Muscle layer of duodenum (tissue), 2 donors: ENCODE data around the gene BRSK2.

Experiments
- H3K27ac ChIP-seq: one replicate; pipeline ENCODE4 v1.7.0; 2013; ENCODE audit warnings: mild to moderate bottlenecking, low read length
- H3K27me3 ChIP-seq: one replicate; pipeline ENCODE4 v1.7.0; 2013; ENCODE audit warnings: low read depth, mild to moderate bottlenecking, control low read depth, low read length
- H3K36me3 ChIP-seq, 2 donors: one replicate each; pipeline ENCODE4 v1.7.0; 2013; ENCODE audit warnings: low read length in 2 of 2, control low read depth in 1 of 2, mild to moderate bottlenecking in 1 of 2; ENCODE audit not compliant: insufficient read depth in 2 of 2, control insufficient read depth in 1 of 2
- H3K4me1 ChIP-seq, 2 donors: one replicate each; pipeline ENCODE4 v1.7.0; 2013; ENCODE audit warnings: low read length in 2 of 2, mild to moderate bottlenecking in 2 of 2, control low read depth in 1 of 2, moderate library complexity in 1 of 2; ENCODE audit not compliant: insufficient read depth in 2 of 2, control insufficient read depth in 1 of 2
- H3K4me3 ChIP-seq, 2 donors: one replicate each; pipeline ENCODE4 v1.7.0; 2013; ENCODE audit warnings: low read length in 2 of 2, low read depth in 1 of 2, mild to moderate bottlenecking in 1 of 2
- H3K9me3 ChIP-seq, 2 donors: one replicate each; pipeline ENCODE4 v1.7.0; 2013; ENCODE audit warnings: low read length in 2 of 2, control low read depth in 1 of 2, mild to moderate bottlenecking in 1 of 2; ENCODE audit not compliant: control insufficient read depth in 1 of 2
- donor health status: healthy.

BRSK2 gene

GRCh38 chr11:1452744-1453143, 63.0 kb downstream of the BRSK2 start:
- Histone ChIP-seq H3K4me3 (no peak overlapping the region), H3K27me3 (no peaks in the 10 kb centered on the region), H3K36me3 (no peaks in the 10 kb centered on the region), H3K4me1 (peaks cover 0 to 9% of the 10 kb centered on the region in 2 donors), H3K9me3 (no peaks in the 10 kb centered on the region), H3K27ac (no peak overlapping the region)

GRCh38 chr11:1453611-1454034, 63.9 kb downstream of the BRSK2 start:
- Histone ChIP-seq H3K4me1 (peaks cover 0 to 18% of the 10 kb centered on the region in 2 donors), H3K4me3 (no peak overlapping the region), H3K9me3 (no peaks in the 10 kb centered on the region), H3K27ac (no peak overlapping the region), H3K27me3 (no peaks in the 10 kb centered on the region), H3K36me3 (no peaks in the 10 kb centered on the region)

- Histone ChIP-seq H3K36me3 (no peaks in the 10 kb centered on the region), H3K27ac (no peak overlapping the region), H3K4me3 (no peak overlapping the region)
These were observed 64.8 kb downstream of the BRSK2 start for GRCh38 chr11:1454576-1454975.

DNA sequence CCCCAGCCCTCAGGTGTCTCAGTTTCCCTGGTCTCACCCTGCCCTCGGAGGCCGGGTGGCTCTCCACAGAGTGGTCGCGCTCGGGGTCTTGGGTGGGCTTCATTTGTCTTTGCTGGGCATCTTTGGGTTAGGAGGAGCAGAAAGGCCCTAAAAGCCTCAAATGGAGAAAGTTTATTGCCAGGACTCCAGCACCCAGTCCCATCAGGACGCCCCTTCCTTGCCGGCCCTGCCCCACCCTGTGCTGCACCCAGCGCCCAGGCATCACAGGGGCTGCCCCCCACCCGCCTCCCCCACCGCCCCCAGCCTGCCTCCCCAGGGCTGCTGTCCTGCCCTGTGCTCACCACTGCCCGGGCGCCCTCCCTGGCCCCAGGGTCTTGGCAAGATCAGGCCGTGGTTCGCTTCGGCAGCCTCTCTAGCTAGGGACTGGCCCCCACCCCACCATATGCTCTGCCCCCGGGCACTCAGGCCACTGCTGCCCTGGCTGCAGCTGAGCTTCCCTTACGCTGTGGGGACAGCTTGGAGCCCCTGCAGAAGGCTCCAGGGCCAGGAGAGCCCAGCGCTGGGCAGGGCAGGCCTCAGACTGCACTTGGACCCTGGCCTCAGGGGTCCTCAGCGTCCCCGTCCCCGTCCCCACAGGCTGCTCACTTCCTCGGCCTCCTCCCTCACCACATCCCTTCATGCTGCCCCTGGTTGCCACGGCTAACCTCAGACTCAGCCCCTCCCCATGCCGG, 65.5 kb downstream of the BRSK2 start:
- H3K27ac ChIP-seq = no peak overlapping the region
- peaks cover 0 to 31% of the 10 kb centered on the region in 2 donors for H3K4me1 ChIP-seq
- no peak overlapping the region for H3K4me3 ChIP-seq
- H3K9me3 ChIP-seq = no peaks in the 10 kb centered on the region
- H3K36me3 ChIP-seq = no peaks in the 10 kb centered on the region
- no peaks in the 10 kb centered on the region for H3K27me3 ChIP-seq

More at GRCh38 chr11:1454576-1454975, 64.8 kb downstream of the BRSK2 start:
- H3K9me3 ChIP-seq = no peaks in the 10 kb centered on the region
- peaks cover 0 to 27% of the 10 kb centered on the region in 2 donors for H3K4me1 ChIP-seq
- no peaks in the 10 kb centered on the region for H3K27me3 ChIP-seq

DNA sequence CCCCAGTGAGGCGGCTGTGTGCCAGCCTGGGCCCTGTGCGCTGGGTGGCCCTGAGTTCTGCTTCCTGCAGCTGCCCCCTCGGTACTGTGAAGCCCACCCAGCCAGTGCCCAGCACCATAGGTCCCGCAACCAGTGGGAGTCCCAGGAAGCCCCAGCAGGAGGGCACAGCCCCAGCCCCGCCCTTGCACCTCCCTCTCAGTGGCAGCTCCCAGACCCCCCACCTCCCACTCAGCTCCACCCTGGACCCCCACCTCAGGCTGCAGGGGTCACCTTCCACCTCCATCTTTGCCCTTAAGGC, 66.0 kb downstream of the BRSK2 start:
- Histone ChIP-seq H3K4me1 (peaks cover 0 to 31% of the 10 kb centered on the region in 2 donors), H3K36me3 (no peaks in the 10 kb centered on the region), H3K4me3 (no peak overlapping the region), H3K27me3 (no peaks in the 10 kb centered on the region), H3K9me3 (no peaks in the 10 kb centered on the region), H3K27ac (no peak overlapping the region)

DNA sequence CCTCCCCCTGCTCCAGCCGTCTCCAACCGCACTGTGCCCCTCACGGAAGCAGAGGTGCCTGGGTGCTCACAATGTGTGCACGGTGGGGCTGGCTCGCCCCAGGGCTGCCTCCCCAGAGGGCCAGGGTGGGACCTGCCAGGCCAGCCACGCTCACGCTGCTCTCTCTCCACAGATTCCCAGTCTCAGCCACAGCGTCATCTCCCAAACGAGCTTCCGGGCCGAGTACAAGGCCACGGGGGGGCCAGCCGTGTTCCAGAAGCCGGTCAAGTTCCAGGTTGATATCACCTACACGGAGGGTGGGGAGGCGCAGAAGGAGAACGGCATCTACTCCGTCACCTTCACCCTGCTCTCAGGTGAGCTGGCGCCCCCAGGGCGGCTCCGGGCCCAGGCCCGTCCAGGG, 66.4 kb downstream of the BRSK2 start:
- Histone ChIP-seq H3K4me1 (peaks cover 0 to 31% of the 10 kb centered on the region in 2 donors), H3K36me3 (no peaks in the 10 kb centered on the region)

DNA sequence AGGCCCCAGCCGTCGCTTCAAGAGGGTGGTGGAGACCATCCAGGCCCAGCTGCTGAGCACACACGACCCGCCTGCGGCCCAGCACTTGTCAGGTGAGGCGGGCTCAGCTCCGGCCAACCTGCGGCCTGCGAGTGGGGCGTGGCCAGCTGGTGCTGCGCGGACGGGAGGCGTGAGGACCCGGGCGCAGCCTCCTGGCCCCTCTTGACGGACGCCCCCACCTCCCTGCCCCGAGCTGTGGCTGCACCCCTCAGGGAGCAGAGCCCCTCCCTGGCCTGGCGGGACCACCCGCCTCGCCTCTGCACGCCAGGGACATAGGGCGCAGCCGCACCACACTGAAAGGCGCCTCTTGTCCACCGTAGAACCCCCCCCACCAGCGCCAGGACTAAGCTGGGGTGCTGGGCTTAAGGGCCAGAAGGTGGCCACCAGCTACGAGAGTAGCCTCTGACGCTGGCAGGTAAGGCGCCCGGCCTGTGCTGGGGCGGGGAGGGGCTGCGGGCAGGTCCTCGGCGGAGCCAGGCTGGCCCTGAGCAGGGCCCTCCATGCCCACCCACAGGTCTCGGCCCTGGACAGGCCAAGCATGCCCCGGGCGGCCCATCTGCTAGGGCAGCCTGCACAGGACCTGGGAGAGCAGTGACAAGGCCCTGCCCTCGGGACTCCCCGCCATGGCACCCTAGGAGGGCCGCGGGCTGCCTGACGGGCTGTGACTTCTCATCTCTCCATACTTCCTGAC, 67.0 kb downstream of the BRSK2 start:
- Histone ChIP-seq H3K4me3 (no peak overlapping the region), H3K9me3 (no peaks in the 10 kb centered on the region), H3K36me3 (no peaks in the 10 kb centered on the region), H3K4me1 (peaks cover 0 to 31% of the 10 kb centered on the region in 2 donors), H3K27me3 (no peaks in the 10 kb centered on the region), H3K27ac (no peak overlapping the region)

More for the DNA sequence above, 66.4 kb downstream of the BRSK2 start:
- Histone ChIP-seq H3K27me3 (no peaks in the 10 kb centered on the region), H3K27ac (no peak overlapping the region), H3K9me3 (no peaks in the 10 kb centered on the region), H3K4me3 (no peak overlapping the region)

DNA sequence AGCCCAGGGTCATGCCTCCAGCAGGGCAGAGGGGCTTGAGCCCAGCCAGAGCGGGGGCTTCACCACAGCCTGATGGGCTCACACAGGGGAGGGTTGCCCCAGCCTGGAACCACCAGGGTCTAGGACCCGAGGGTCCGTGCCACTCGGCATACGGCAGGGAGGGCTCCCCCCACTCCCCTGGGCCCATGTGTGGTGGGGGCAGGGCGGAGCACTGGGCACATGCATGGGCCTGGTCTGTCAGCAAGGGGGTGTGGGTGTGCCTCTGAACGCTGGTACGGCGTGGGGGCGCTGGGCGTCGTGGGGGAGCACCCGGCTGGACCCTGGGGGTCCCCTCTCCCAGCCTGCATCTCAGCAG, 67.6 kb downstream of the BRSK2 start:
- no peaks in the 10 kb centered on the region for H3K36me3 ChIP-seq
- H3K4me3 ChIP-seq = no peak overlapping the region
- H3K4me1 ChIP-seq = peaks cover 0 to 31% of the 10 kb centered on the region in 2 donors
- H3K27ac ChIP-seq = no peak overlapping the region
- H3K27me3 ChIP-seq = no peaks in the 10 kb centered on the region
- no peaks in the 10 kb centered on the region for H3K9me3 ChIP-seq

DNA sequence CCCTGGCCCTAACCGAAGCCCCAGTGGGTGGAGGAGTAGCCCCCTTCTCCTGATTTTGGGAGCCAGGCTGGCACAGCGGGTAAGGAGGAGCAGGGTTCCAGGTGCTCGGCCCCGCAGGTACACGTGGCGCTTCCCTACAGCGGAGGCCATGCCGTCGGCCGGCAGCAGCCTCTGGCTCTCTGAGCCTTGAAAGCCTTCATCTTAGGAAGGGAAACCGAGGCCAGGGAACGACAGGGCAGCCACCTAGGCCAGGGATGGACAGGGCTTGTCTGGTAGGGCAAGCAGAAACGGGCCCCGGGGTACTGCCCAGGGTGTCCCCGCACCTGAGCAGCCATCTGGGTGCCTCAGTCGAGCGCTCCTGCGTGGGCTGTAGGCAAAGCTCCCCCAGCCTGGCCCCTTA, 68.1 kb downstream of the BRSK2 start:
- Histone ChIP-seq H3K36me3 (no peaks in the 10 kb centered on the region), H3K9me3 (no peaks in the 10 kb centered on the region), H3K27me3 (no peaks in the 10 kb centered on the region), H3K27ac (no peak overlapping the region), H3K4me1 (peaks cover 0 to 29% of the 10 kb centered on the region in 2 donors), H3K4me3 (no peak overlapping the region)

DNA sequence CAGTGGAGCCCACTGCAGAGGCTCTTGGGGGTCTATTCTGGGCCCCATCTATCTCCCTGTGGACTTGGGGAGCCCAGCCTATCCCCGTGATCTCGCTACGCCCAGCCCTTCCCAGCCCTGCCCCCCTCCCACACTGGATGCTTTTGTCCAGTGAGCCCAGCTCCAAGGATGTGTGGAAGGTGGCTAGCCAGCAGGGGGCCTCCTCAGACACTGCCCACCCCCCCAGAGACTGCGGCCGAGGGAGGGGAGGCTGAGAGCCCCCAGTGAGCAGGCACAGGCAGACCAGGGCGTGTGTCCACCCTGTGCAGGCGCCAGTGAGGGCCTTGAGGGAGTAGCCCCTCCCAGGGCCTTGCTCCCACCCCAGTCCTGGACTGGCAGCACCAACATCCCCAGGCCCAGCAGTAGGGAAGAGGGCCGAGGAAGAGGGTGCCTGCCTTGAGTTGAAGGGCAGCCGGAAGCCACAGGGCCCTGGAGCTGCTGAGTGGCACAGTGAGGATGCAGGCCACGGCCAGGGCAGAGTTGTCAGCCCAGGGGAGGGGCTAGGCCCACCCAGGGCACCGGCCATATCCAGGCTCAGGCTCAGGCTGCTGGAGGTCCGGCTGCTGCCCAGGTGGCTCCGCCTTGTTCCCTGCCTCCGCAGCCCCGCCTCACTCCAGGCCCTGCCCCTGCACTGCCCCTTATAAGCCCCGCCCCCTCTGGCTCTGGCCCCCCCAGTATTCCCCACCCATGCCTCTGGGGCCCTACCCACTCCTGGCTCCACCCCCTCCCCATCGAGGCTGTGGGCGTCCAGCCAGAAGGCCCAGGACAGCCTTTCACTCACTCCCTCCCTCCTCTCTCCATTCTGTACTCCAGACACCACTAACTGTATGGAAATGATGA, 68.8 kb downstream of the BRSK2 start:
- peaks cover 0 to under 1% of the 10 kb centered on the region in 2 donors for H3K36me3 ChIP-seq
- H3K4me1 ChIP-seq = peaks cover 0 to 23% of the 10 kb centered on the region in 2 donors
- no peaks in the 10 kb centered on the region for H3K9me3 ChIP-seq
- no peaks in the 10 kb centered on the region for H3K27me3 ChIP-seq
- H3K4me3 ChIP-seq = no peak overlapping the region
- H3K27ac ChIP-seq = peak overlapping the region; percentile 45

DNA sequence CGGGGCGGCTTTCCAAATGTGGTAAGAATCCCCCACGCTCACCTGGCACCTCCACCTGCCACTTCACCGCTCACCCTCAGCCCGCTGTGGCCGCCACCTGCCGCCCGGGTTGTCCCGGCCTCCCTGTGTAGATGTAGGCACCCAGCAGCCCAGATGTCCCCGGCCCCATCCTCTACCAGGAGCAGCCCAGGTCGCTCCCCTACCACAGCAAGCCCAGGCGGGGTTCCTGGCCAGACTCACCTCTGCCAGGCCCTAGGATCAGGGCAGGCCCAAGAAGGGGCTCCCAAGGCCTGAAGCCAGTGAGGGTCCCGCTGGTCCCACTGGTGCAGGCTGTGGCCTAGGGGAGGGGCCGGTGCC, 69.5 kb downstream of the BRSK2 start:
- H3K4me1 ChIP-seq = peaks cover 0 to 23% of the 10 kb centered on the region in 2 donors
- H3K36me3 ChIP-seq = peaks cover 0 to 6% of the 10 kb centered on the region in 2 donors
- H3K4me3 ChIP-seq = peak overlapping the region in 1 of 2 donors; percentile 12
- no peaks in the 10 kb centered on the region for H3K9me3 ChIP-seq
- H3K27me3 ChIP-seq = no peaks in the 10 kb centered on the region
- peak overlapping the region; percentile 45 for H3K27ac ChIP-seq
